Psoas muscle (tissue), 8 donors: ENCODE measurements around the gene CDH4. TPM values are rescaled to one million over a fixed set of nuclear protein-coding genes. Genes with fewer than 3 reads are reported as not detected.

ENCODE experiments used
- ATAC-seq, 4 donors: fragments of 200-7000 bp; cut with Tn5 transposase; one replicate each; pipeline ENCODE4 v1.9.1; 2020; ENCODE audit warnings: moderate library complexity in 3 of 4, mild to moderate bottlenecking in 2 of 4
- DNase-seq, 2 donors: peaks; one replicate each; pipeline ENCODE4 v3.0.0-alpha.2; 2020
- H3K27ac ChIP-seq: fragments of 200-600 bp; one replicate; pipeline ENCODE4 v1.8.0; 2022
- H3K27me3 ChIP-seq, 3 donors: fragments of 200-600 bp in 1 of 3; one replicate each; pipeline versions ENCODE4 v1.6.1 to v1.8.0; 2013 to 2022; ENCODE audit warnings: low read length in 2 of 3, mild to moderate bottlenecking in 2 of 3, moderate library complexity in 1 of 3; ENCODE audit not compliant: insufficient read depth in 3 of 3
- H3K36me3 ChIP-seq, 2 donors: fragments of 200-600 bp in 1 of 2; one replicate each; pipeline versions ENCODE4 v1.6.1 to v1.8.0; 2013 to 2022; ENCODE audit warnings: low read depth in 1 of 2, mild to moderate bottlenecking in 1 of 2, moderate library complexity in 1 of 2; ENCODE audit not compliant: insufficient read depth in 1 of 2
- H3K4me1 ChIP-seq: fragments of 200-600 bp; one replicate; pipeline ENCODE4 v1.8.0; 2022
- H3K4me3 ChIP-seq: fragments of 200-600 bp; one replicate; pipeline ENCODE4 v1.8.0; 2022; ENCODE audit warnings: mild to moderate bottlenecking
- H3K9me3 ChIP-seq: fragments of 200-600 bp; one replicate; pipeline ENCODE4 v1.8.0; 2022
- CTCF ChIP-seq: fragments of 200-600 bp; IDR thresholded peaks from one replicate; pipeline ENCODE4 v1.8.0; 2022; ENCODE audit warnings: antibody characterized with exemption
- WGBS, 3 donors: extraction: QIAGEN DNeasy Blood & Tissue Kit; methylation state at CpG; one replicate each; pipeline versions ENCODE4 v1.1.6 to v1.1.7; 2013; 5-methylcytosine and 5-hydroxymethylcytosine counted together
- intact Hi-C, 2 donors: fragments of 100-400 bp; cut with DNase I; formaldehyde crosslinking; loops; one replicate each; pipeline versions ENCODE4 v1.11.0 to v1.14.2; 2022
- polyA plus RNA-seq, 3 donors: library from polyadenylated mRNA; stranded (reverse); fragments of 200-250 nt; gene quantifications; one replicate each; pipeline ENCODE4 v1.2.3, GENCODE V29; 2013
- total RNA-seq, 4 donors: library from RNA; stranded (reverse); fragmentation: NEBNext Ultra II Directional in 2 of 4; extraction: Animal tissue kit (Norgen Biotek cat#: 25700) in 2 of 4; gene quantifications; one replicate each; pipeline versions ENCODE4 v1.2.1 to v1.2.4, GENCODE V29; 2021 to 2023
- donor health status: healthy with polysubstance abuse.
- donor health status: DM: no; HTN: no; CAD: no; lungs with moderate emphysema.
- donor health status: Bipolar disorder and iron deficiency.
- donor health status: healthy.
- donor health status: DM: yes; HTN: yes; CAD: no.
- donor health status: DM: no; HTN: no; CAD: no.
- donor health status: DM: no; HTN: no; CAD: no.
- donor health status: DM: yes; HTN: yes; CAD: no.

The CDH4 gene
- total and polyA plus RNA-seq, 7 donors = 0.26 to 1.0 (median 0.34) TPM

GRCh38 chr20:61881416-61881815, 629.4 kb downstream of the CDH4 start:
- Histone ChIP-seq H3K9me3 (no peaks in the 10 kb centered on the region), H3K4me1 (no peaks in the 10 kb centered on the region), H3K27me3 (peaks cover 0 to 6% (median 2%) of the 10 kb centered on the region in 3 donors), H3K36me3 (no peaks in the 10 kb centered on the region), H3K4me3 (no peak overlapping the region), H3K27ac (no peak overlapping the region)
- 38 to 46% (median 46%) methylated on average over 18 to 19 of the region's 19 CpGs for WGBS, 3 donors
- intact Hi-C loops = no loop called here
- DNase-seq = no peak
- TF ChIP-seq CTCF = no peak
- ATAC-seq = no peak

- H3K4me1 ChIP-seq = no peaks in the 10 kb centered on the region
- intact Hi-C loops = no loop called here
- DNase-seq (no peak), ATAC-seq (no peak)
- H3K4me3 ChIP-seq = no peak overlapping the region
- no peak for TF ChIP-seq CTCF
- no peaks in the 10 kb centered on the region for H3K9me3 ChIP-seq
- H3K27me3 ChIP-seq = peaks cover 0 to 6% (median 2%) of the 10 kb centered on the region in 3 donors
- WGBS, 3 donors = 77 to 84% (median 81%) methylated on average over 13 of the region's 13 CpGs
- H3K27ac ChIP-seq = no peak overlapping the region
- no peaks in the 10 kb centered on the region for H3K36me3 ChIP-seq
Measured at GRCh38 chr20:61881861-61882260, 629.8 kb downstream of the CDH4 start.

DNA sequence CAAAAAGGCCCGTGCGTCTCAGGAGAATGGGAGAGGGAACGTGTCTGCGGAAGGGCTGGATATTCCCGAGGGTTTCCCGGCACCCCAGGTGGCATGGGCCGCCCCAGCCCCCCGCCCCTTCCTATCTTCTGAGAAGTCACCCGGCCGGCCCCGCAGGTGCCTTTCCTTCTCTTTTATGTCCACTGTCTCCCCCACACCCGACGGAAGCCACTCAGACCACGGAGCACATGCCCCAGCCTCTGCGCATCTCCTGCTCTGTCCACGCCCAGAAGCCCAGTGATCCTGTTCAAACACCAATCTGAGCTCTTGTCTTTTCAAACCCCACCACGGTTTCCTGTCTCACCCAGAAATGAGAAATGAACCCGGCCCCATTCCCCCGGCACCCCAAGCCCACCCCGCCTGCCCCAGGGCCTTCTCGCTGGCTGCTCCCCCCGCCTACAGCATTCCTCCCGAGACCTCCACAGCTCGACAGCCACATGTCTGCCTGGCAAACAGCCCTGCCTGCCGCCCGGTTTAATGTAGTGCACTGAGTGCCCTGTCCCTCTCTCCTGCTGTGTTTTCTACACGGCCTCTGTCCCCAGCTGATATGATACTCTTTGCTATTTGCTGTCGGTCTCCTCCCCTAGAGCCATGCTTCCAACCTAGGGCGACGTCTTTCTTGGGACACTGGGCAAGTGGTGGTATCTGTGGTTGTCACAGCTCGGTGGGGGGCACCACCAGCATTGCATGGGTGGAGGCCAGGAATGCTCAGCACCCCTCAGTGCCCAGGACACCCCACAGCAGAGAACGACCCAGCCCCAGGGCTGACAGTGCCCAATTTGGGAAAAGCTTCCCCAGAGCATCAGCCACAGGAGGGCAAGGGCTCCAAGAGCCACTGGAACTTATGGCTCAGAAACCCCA, 630.9 kb downstream of the CDH4 start:
- TF ChIP-seq CTCF = no peak
- Histone ChIP-seq H3K27ac (no peak overlapping the region), H3K27me3 (peaks cover 0 to 6% (median 2%) of the 10 kb centered on the region in 3 donors), H3K36me3 (no peaks in the 10 kb centered on the region), H3K4me1 (no peaks in the 10 kb centered on the region), H3K4me3 (no peak overlapping the region), H3K9me3 (no peaks in the 10 kb centered on the region)
- WGBS, 3 donors = 69 to 70% (median 69%) methylated on average over 27 to 32 of the region's 32 CpGs
- no peak for ATAC-seq
- peak in 1 of 2 donors; percentile 40 for DNase-seq
- intact Hi-C loops = no loop called here

GRCh38 chr20:61883857-61884393, 631.9 kb downstream of the CDH4 start:
- Histone ChIP-seq H3K4me3 (no peak overlapping the region), H3K9me3 (no peaks in the 10 kb centered on the region), H3K36me3 (no peaks in the 10 kb centered on the region), H3K4me1 (no peaks in the 10 kb centered on the region), H3K27ac (no peak overlapping the region), H3K27me3 (peaks cover 0 to 6% (median 2%) of the 10 kb centered on the region in 3 donors)
- 55 to 70% (median 65%) methylated on average over 12 to 14 of the region's 14 CpGs for whole genome bisulfite sequencing, 3 donors
- intact Hi-C loops = no loop called here
- ATAC-seq (no peak), DNase-seq (no peak)
- TF ChIP-seq CTCF = no peak
